HCT116 (cell line): Measurements from ENCODE around the gene TBATA. TPM values are rescaled to one million over a fixed set of nuclear protein-coding genes. Genes with fewer than 3 reads are reported as not detected.

ENCODE experiments used
- ATAC-seq: fragments of 200-7000 bp; cut with Tn5 transposase; 2 replicates; pipeline ENCODE4 v1.9.1; 2020; ENCODE audit warnings: mild to moderate bottlenecking, moderate library complexity
- Bru-seq: library from RNA; stranded (reverse); fragments of 400-500 nt; gene quantifications from one replicate; lab custom pipeline; 2021; lab: Mats Ljungman, UMichigan
- BruChase-seq, 2 experiments: library from RNA; stranded (reverse); fragments of 400-500 nt; gene quantifications; one replicate each; lab custom pipeline; 2021; lab: Mats Ljungman, UMichigan
- BruUV-seq: library from RNA; stranded (reverse); fragments of 400-500 nt; replicated peaks from 2 replicates; lab custom pipeline; 2021; lab: Mats Ljungman, UMichigan
- CTCF ChIA-PET: fragments of 300-600 bp; sonication (Branson Sonifier 250); formaldehyde crosslinking; loops from one replicate; lab custom pipeline; 2021; ENCODE audit warnings: antibody characterized with exemption; lab: Charles Lee
- POLR2A ChIA-PET: fragments of 300-600, 350-600 bp; sonication (Branson Sonifier 250); formaldehyde crosslinking; loops from one replicate; lab custom pipeline; 2021; ENCODE audit warnings: antibody characterized with exemption; lab: Charles Lee
- RAD21 ChIA-PET, 2 experiments: fragments of 300-600 bp; sonication (Branson Sonifier 250); formaldehyde crosslinking; loops; one replicate each; lab custom pipeline; 2023; ENCODE audit warnings: low total read pairs in 2 of 2; ENCODE audit not compliant: uncharacterized antibody in 2 of 2, unreplicated experiment in 2 of 2, low non-redundant PET in 1 of 2; lab: Charles Lee
- DNase-seq: peaks from one replicate; pipeline ENCODE4 v3.0.0-alpha.2; 2010; ENCODE audit warnings: low read depth, low spot score
- H2AFZ ChIP-seq: fragments of 200-600 bp; shearing (Covaris generic), sonication (generic); 2 replicates; pipeline ENCODE4 v1.6.1; 2017; ENCODE audit warnings: low read depth, mixed run types, mixed read lengths, antibody characterized with exemption, low read length; ENCODE audit not compliant: poor library complexity, severe bottlenecking
- H3K27ac ChIP-seq: 2 replicates; pipeline ENCODE4 v1.5.1; 2012; ENCODE audit warnings: low read depth, low read length
- H3K27me3 ChIP-seq: fragments of 200-600 bp; sonication (generic); 2 replicates; pipeline ENCODE4 v1.6.1; 2016; ENCODE audit warnings: mixed run types, low read length, mixed read lengths; ENCODE audit not compliant: insufficient read depth
- H3K36me3 ChIP-seq, 2 experiments: fragments of 200-500 bp in 1 of 2; fragments of 200-600 bp in 1 of 2; sonication (Bioruptor generic) in 1 of 2; sonication (generic) in 1 of 2; 2 replicates each; pipeline versions ENCODE4 v1.5.1 to v1.6.1; 2014 to 2016; ENCODE audit warnings: low read length in 2 of 2, inconsistent platforms in 1 of 2, mixed read lengths in 1 of 2, mixed run types in 1 of 2; ENCODE audit not compliant: insufficient read depth in 2 of 2, control insufficient read depth in 1 of 2
- H3K4me1 ChIP-seq, 2 experiments: fragments of 200-600 bp in 1 of 2; sonication (generic) in 1 of 2; 2 replicates each; pipeline versions ENCODE4 v1.5.1 to v1.6.1; 2012 to 2017; ENCODE audit warnings: low read length in 2 of 2, inconsistent platforms in 1 of 2, mild to moderate bottlenecking in 1 of 2, mixed read lengths in 1 of 2, mixed run types in 1 of 2, moderate library complexity in 1 of 2; ENCODE audit not compliant: insufficient read depth in 2 of 2, control insufficient read depth in 1 of 2
- H3K4me2 ChIP-seq: fragments of 200-600 bp; sonication (generic); 2 replicates; pipeline ENCODE4 v1.6.1; 2017; ENCODE audit warnings: mixed run types, low read length, mixed read lengths
- H3K4me3 ChIP-seq, 2 experiments: fragments of 200-600 bp in 1 of 2; sonication (generic) in 1 of 2; replicated peaks in 1 of 2; 2 replicates each; pipeline ENCODE4 v1.5.1; 2011 to 2016; ENCODE audit warnings: low read length in 2 of 2, control low read depth in 1 of 2, low read depth in 1 of 2, mild to moderate bottlenecking in 1 of 2, mixed read lengths in 1 of 2, mixed run types in 1 of 2
- H3K79me2 ChIP-seq: fragments of 200-600 bp; sonication (generic); 2 replicates; pipeline ENCODE4 v1.6.1; 2017; ENCODE audit warnings: mild to moderate bottlenecking, mixed run types, low read length, moderate library complexity, mixed read lengths; ENCODE audit not compliant: insufficient read depth
- H3K9ac ChIP-seq: fragments of 200-600 bp; sonication (generic); 2 replicates; pipeline ENCODE4 v1.6.1; 2016; ENCODE audit warnings: low read length, mixed read lengths
- H3K9me2 ChIP-seq: fragments of 200-600 bp; sonication (generic), shearing (Covaris generic); 2 replicates; pipeline ENCODE4 v1.6.1; 2017; ENCODE audit warnings: mixed run types, mild to moderate bottlenecking, moderate library complexity; ENCODE audit not compliant: insufficient read depth
- H3K9me3 ChIP-seq, 2 experiments: fragments of 200-500 bp in 1 of 2; fragments of 200-600 bp in 1 of 2; sonication (Bioruptor generic) in 1 of 2; sonication (generic) in 1 of 2; 2 replicates each; pipeline ENCODE4 v1.6.1; 2014 to 2017; ENCODE audit warnings: low read length in 2 of 2, mixed read lengths in 2 of 2, inconsistent platforms in 1 of 2, low read depth in 1 of 2, mild to moderate bottlenecking in 1 of 2, mixed run types in 1 of 2, moderate library complexity in 1 of 2; ENCODE audit not compliant: control insufficient read depth in 1 of 2, insufficient read depth in 1 of 2
- H4K20me1 ChIP-seq: fragments of 200-600 bp; sonication (generic), shearing (Covaris generic); 2 replicates; pipeline ENCODE4 v1.6.1; 2017; ENCODE audit warnings: mixed run types, mild to moderate bottlenecking, moderate library complexity; ENCODE audit not compliant: insufficient read depth
- CBX3 ChIP-seq: IDR thresholded peaks from 2 replicates; pipeline ENCODE4 v1.6.1; 2012; ENCODE audit warnings: low read depth
- EZH2 ChIP-seq: fragments of 200-600 bp; sonication (generic); IDR thresholded peaks from 2 replicates; pipeline ENCODE4 v1.6.1; 2017; ENCODE audit warnings: antibody characterized with exemption, mixed run types
- EZH2phosphoT487 ChIP-seq: fragments of 200-600 bp; IDR thresholded peaks from 2 replicates; pipeline ENCODE4 v1.6.1; 2018; ENCODE audit warnings: antibody characterized with exemption, borderline replicate concordance
- MAX ChIP-seq: IDR thresholded peaks from 2 replicates; pipeline ENCODE4 v1.6.1; 2012
- REST ChIP-seq: IDR thresholded peaks from 2 replicates; pipeline ENCODE4 v1.6.1; 2012; ENCODE audit warnings: low read depth
- SIN3A ChIP-seq: IDR thresholded peaks from 2 replicates; pipeline ENCODE4 v1.6.1; 2012; ENCODE audit warnings: low read depth
- SRF ChIP-seq: IDR thresholded peaks from 2 replicates; pipeline ENCODE4 v1.6.1; 2012; ENCODE audit warnings: low read depth
- intact Hi-C: fragments of 100-400 bp; cut with micrococcal nuclease; formaldehyde crosslinking; loops from 2 replicates; pipeline ENCODE4 v1.10.0; 2022
- long read RNA-seq: library from polyadenylated mRNA; unstranded; transcript quantifications from one replicate; pipeline ENCODE4 v2.0.0, GENCODE V29; 2021; ENCODE audit not compliant: unreplicated experiment
- polyA plus RNA-seq: library from polyadenylated mRNA; unstranded; fragments of >200 nt; gene quantifications from 2 replicates; pipeline ENCODE4 v1.2.1, GENCODE V29; 2012; ENCODE audit warnings: missing spikeins
- total RNA-seq: library from RNA; stranded (reverse); gene quantifications from one replicate; pipeline ENCODE4 v1.2.1, GENCODE V29; 2021; ENCODE audit not compliant: unreplicated experiment

The TBATA gene
- total RNA-seq (not detected), Bru-seq, nascent RNA (percentile 13 among the genes with signal in this experiment), BruChase-seq, experiment 1, labeled RNA remaining after a 6-hour chase (percentile 9 among the genes with signal in this experiment), BruChase-seq, experiment 2, labeled RNA remaining after a 2-hour chase (percentile 14 among the genes with signal in this experiment)
- polyA plus RNA-seq, result 0.05 TPM in 1 of 2 replicates, not detected in the other
- long read RNA-seq, result 0 reads

- intact Hi-C loops, result no loop called here
- no TSS peak for BruUV-seq
- ChIA-PET RAD21 (no interaction called here), POLR2A (no interaction called here), CTCF (no interaction called here)
- no peak within 1 kb of the TSS for H3K9ac ChIP-seq
- TF ChIP-seq EZH2phosphoT487 (no peak), SIN3A (no peak), CBX3 (no peak), REST (no peak), MAX (no peak), EZH2 (no peak), SRF (no peak)
- H2AFZ ChIP-seq, result no peak within 1 kb of the TSS
- peaks cover 0 to 12% of the 10 kb centered on the region in 2 experiments; a peak in 2 of 4 replicates for H3K4me1 ChIP-seq
- H3K27ac ChIP-seq, result no peak within 1 kb of the TSS
- H3K79me2 ChIP-seq, result no peaks in the 10 kb centered on the region
- DNase-seq (no peak), ATAC-seq (no peak)
- 0 out of 4 replicates have a peak, but pooled peaks cover 0 to 3% of the 10 kb centered on the region in 2 experiments for H3K9me3 ChIP-seq
- H4K20me1 ChIP-seq, result no peaks in the 10 kb centered on the region
- no peaks in the 10 kb centered on the region for H3K27me3 ChIP-seq
- H3K9me2 ChIP-seq, result no peaks in the 10 kb centered on the region
- H3K4me3 ChIP-seq, result no peak within 1 kb of the TSS
- no peaks in the 10 kb centered on the region for H3K36me3 ChIP-seq
- no peak within 1 kb of the TSS for H3K4me2 ChIP-seq
These were observed at the start of gene TBATA for GRCh38 chr10:70785190-70785589. Gene TBATA, minus strand, starts transcription at chr10:70785377. Its CDS starts 1,998 bp downstream, at chr10:70783379.
